Measurements from ENCODE around the gene KIAA0825. TPM values are rescaled to one million over a fixed set of nuclear protein-coding genes. Genes with fewer than 3 reads are reported as not detected.

Gene KIAA0825
- polyA plus RNA-seq, 2 donors: 0.29 to 0.38 TPM

- H3K36me3 ChIP-seq (ENCODE audit: control insufficient read depth in 2 of 2, insufficient read depth in 2 of 2, low read length in 1 of 2): no peaks in the 10 kb centered on the region
- no peaks in the 10 kb centered on the region for H3K27me3 ChIP-seq (ENCODE audit: control insufficient read depth in 1 of 2, insufficient read depth in 2 of 2, low read length in 2 of 2)
- 85 to 87% methylated on average over 4 of the region's 4 CpGs for WGBS, 2 donors
- H3K4me3 ChIP-seq (ENCODE audit: low read depth in 1 of 2, low read length in 2 of 2): no peak overlapping the region
- H3K27ac ChIP-seq (ENCODE audit: low read depth in 2 of 2, low read length in 1 of 2): no peak overlapping the region
- no peaks in the 10 kb centered on the region for H3K4me1 ChIP-seq (ENCODE audit: control insufficient read depth in 2 of 2, insufficient read depth in 2 of 2, low read length in 1 of 2)
- no peaks in the 10 kb centered on the region for H3K9me3 ChIP-seq (ENCODE audit: control insufficient read depth in 2 of 2, insufficient read depth in 1 of 2, low read depth in 1 of 2, low read length in 1 of 2)
These were observed 72.4 kb downstream of the KIAA0825 start for GRCh38 chr5:94545870-94546625.

GRCh38 chr5:94544875-94545547 is 73.4 kb downstream of the KIAA0825 start:
- Histone ChIP-seq H3K4me1 (ENCODE audit: control insufficient read depth in 2 of 2, insufficient read depth in 2 of 2, low read length in 1 of 2) (no peaks in the 10 kb centered on the region), H3K36me3 (ENCODE audit: control insufficient read depth in 2 of 2, insufficient read depth in 2 of 2, low read length in 1 of 2) (no peaks in the 10 kb centered on the region), H3K27ac (ENCODE audit: low read depth in 2 of 2, low read length in 1 of 2) (no peak overlapping the region), H3K4me3 (ENCODE audit: low read depth in 1 of 2, low read length in 2 of 2) (no peak overlapping the region), H3K9me3 (ENCODE audit: control insufficient read depth in 2 of 2, insufficient read depth in 1 of 2, low read depth in 1 of 2, low read length in 1 of 2) (no peaks in the 10 kb centered on the region), H3K27me3 (ENCODE audit: control insufficient read depth in 1 of 2, insufficient read depth in 2 of 2, low read length in 2 of 2) (no peaks in the 10 kb centered on the region)
- 89 to 90% methylated on average over 7 of the region's 7 CpGs for WGBS, 2 donors

GRCh38 chr5:94544031-94544650 is 74.3 kb downstream of the KIAA0825 start:
- no peaks in the 10 kb centered on the region for H3K4me1 ChIP-seq (ENCODE audit: control insufficient read depth in 2 of 2, insufficient read depth in 2 of 2, low read length in 1 of 2)
- 87 to 93% methylated on average over 1 of the region's 1 CpG for WGBS, 2 donors
- no peak overlapping the region for H3K4me3 ChIP-seq (ENCODE audit: low read depth in 1 of 2, low read length in 2 of 2)
- no peaks in the 10 kb centered on the region for H3K36me3 ChIP-seq (ENCODE audit: control insufficient read depth in 2 of 2, insufficient read depth in 2 of 2, low read length in 1 of 2)
- no peaks in the 10 kb centered on the region for H3K9me3 ChIP-seq (ENCODE audit: control insufficient read depth in 2 of 2, insufficient read depth in 1 of 2, low read depth in 1 of 2, low read length in 1 of 2)
- H3K27ac ChIP-seq (ENCODE audit: low read depth in 2 of 2, low read length in 1 of 2): no peak overlapping the region
- no peaks in the 10 kb centered on the region for H3K27me3 ChIP-seq (ENCODE audit: control insufficient read depth in 1 of 2, insufficient read depth in 2 of 2, low read length in 2 of 2)

GRCh38 chr5:94540856-94541494 is 77.4 kb downstream of the KIAA0825 start:
- Histone ChIP-seq H3K36me3 (ENCODE audit: control insufficient read depth in 2 of 2, insufficient read depth in 2 of 2, low read length in 1 of 2) (no peaks in the 10 kb centered on the region), H3K9me3 (ENCODE audit: control insufficient read depth in 2 of 2, insufficient read depth in 1 of 2, low read depth in 1 of 2, low read length in 1 of 2) (no peaks in the 10 kb centered on the region), H3K4me1 (ENCODE audit: control insufficient read depth in 2 of 2, insufficient read depth in 2 of 2, low read length in 1 of 2) (no peaks in the 10 kb centered on the region), H3K4me3 (ENCODE audit: low read depth in 1 of 2, low read length in 2 of 2) (no peak overlapping the region), H3K27me3 (ENCODE audit: control insufficient read depth in 1 of 2, insufficient read depth in 2 of 2, low read length in 2 of 2) (no peaks in the 10 kb centered on the region), H3K27ac (ENCODE audit: low read depth in 2 of 2, low read length in 1 of 2) (no peak overlapping the region)
- 93 to 96% methylated on average over 6 of the region's 6 CpGs for WGBS, 2 donors

- Histone ChIP-seq H3K36me3 (ENCODE audit: control insufficient read depth in 2 of 2, insufficient read depth in 2 of 2, low read length in 1 of 2) (no peaks in the 10 kb centered on the region), H3K4me1 (ENCODE audit: control insufficient read depth in 2 of 2, insufficient read depth in 2 of 2, low read length in 1 of 2) (no peaks in the 10 kb centered on the region), H3K9me3 (ENCODE audit: control insufficient read depth in 2 of 2, insufficient read depth in 1 of 2, low read depth in 1 of 2, low read length in 1 of 2) (peaks cover 0 to 2% of the 10 kb centered on the region in 2 donors), H3K27me3 (ENCODE audit: control insufficient read depth in 1 of 2, insufficient read depth in 2 of 2, low read length in 2 of 2) (no peaks in the 10 kb centered on the region), H3K4me3 (ENCODE audit: low read depth in 1 of 2, low read length in 2 of 2) (no peak overlapping the region), H3K27ac (ENCODE audit: low read depth in 2 of 2, low read length in 1 of 2) (no peak overlapping the region)
- 85 to 89% methylated on average over 3 of the region's 3 CpGs for WGBS, 2 donors
These were observed 80.1 kb downstream of the KIAA0825 start for GRCh38 chr5:94538260-94538659.

GRCh38 chr5:94526706-94527105 is 91.7 kb downstream of the KIAA0825 start:
- H3K27ac ChIP-seq (ENCODE audit: low read depth in 2 of 2, low read length in 1 of 2): no peak overlapping the region
- H3K36me3 ChIP-seq (ENCODE audit: control insufficient read depth in 2 of 2, insufficient read depth in 2 of 2, low read length in 1 of 2): no peaks in the 10 kb centered on the region
- 82 to 84% methylated on average over 2 of the region's 2 CpGs for WGBS, 2 donors
- H3K27me3 ChIP-seq (ENCODE audit: control insufficient read depth in 1 of 2, insufficient read depth in 2 of 2, low read length in 2 of 2): no peaks in the 10 kb centered on the region
- H3K9me3 ChIP-seq (ENCODE audit: control insufficient read depth in 2 of 2, insufficient read depth in 1 of 2, low read depth in 1 of 2, low read length in 1 of 2): no peaks in the 10 kb centered on the region
- H3K4me1 ChIP-seq (ENCODE audit: control insufficient read depth in 2 of 2, insufficient read depth in 2 of 2, low read length in 1 of 2): no peaks in the 10 kb centered on the region
- no peak overlapping the region for H3K4me3 ChIP-seq (ENCODE audit: low read depth in 1 of 2, low read length in 2 of 2)

- Histone ChIP-seq H3K27ac (ENCODE audit: low read depth in 2 of 2, low read length in 1 of 2) (no peak overlapping the region), H3K4me1 (ENCODE audit: control insufficient read depth in 2 of 2, insufficient read depth in 2 of 2, low read length in 1 of 2) (no peaks in the 10 kb centered on the region), H3K4me3 (ENCODE audit: low read depth in 1 of 2, low read length in 2 of 2) (no peak overlapping the region), H3K36me3 (ENCODE audit: control insufficient read depth in 2 of 2, insufficient read depth in 2 of 2, low read length in 1 of 2) (no peaks in the 10 kb centered on the region), H3K27me3 (ENCODE audit: control insufficient read depth in 1 of 2, insufficient read depth in 2 of 2, low read length in 2 of 2) (no peaks in the 10 kb centered on the region), H3K9me3 (ENCODE audit: control insufficient read depth in 2 of 2, insufficient read depth in 1 of 2, low read depth in 1 of 2, low read length in 1 of 2) (no peaks in the 10 kb centered on the region)
- 64 to 68% methylated on average over 4 of the region's 4 CpGs for WGBS, 2 donors
These were observed 93.3 kb downstream of the KIAA0825 start for GRCh38 chr5:94524841-94525697.

- Histone ChIP-seq H3K36me3 (ENCODE audit: control insufficient read depth in 2 of 2, insufficient read depth in 2 of 2, low read length in 1 of 2) (no peaks in the 10 kb centered on the region), H3K27ac (ENCODE audit: low read depth in 2 of 2, low read length in 1 of 2) (no peak overlapping the region), H3K27me3 (ENCODE audit: control insufficient read depth in 1 of 2, insufficient read depth in 2 of 2, low read length in 2 of 2) (no peaks in the 10 kb centered on the region), H3K4me1 (ENCODE audit: control insufficient read depth in 2 of 2, insufficient read depth in 2 of 2, low read length in 1 of 2) (no peaks in the 10 kb centered on the region), H3K4me3 (ENCODE audit: low read depth in 1 of 2, low read length in 2 of 2) (no peak overlapping the region), H3K9me3 (ENCODE audit: control insufficient read depth in 2 of 2, insufficient read depth in 1 of 2, low read depth in 1 of 2, low read length in 1 of 2) (no peaks in the 10 kb centered on the region)
These were observed 95.4 kb downstream of the KIAA0825 start for GRCh38 chr5:94523018-94523417.

- Histone ChIP-seq H3K27ac (ENCODE audit: low read depth in 2 of 2, low read length in 1 of 2) (no peak overlapping the region), H3K36me3 (ENCODE audit: control insufficient read depth in 2 of 2, insufficient read depth in 2 of 2, low read length in 1 of 2) (no peaks in the 10 kb centered on the region), H3K9me3 (ENCODE audit: control insufficient read depth in 2 of 2, insufficient read depth in 1 of 2, low read depth in 1 of 2, low read length in 1 of 2) (no peaks in the 10 kb centered on the region), H3K4me3 (ENCODE audit: low read depth in 1 of 2, low read length in 2 of 2) (no peak overlapping the region), H3K4me1 (ENCODE audit: control insufficient read depth in 2 of 2, insufficient read depth in 2 of 2, low read length in 1 of 2) (no peaks in the 10 kb centered on the region), H3K27me3 (ENCODE audit: control insufficient read depth in 1 of 2, insufficient read depth in 2 of 2, low read length in 2 of 2) (no peaks in the 10 kb centered on the region)
- 73 to 84% methylated on average over 1 of the region's 1 CpG for WGBS, 2 donors
These were observed 96.3 kb downstream of the KIAA0825 start for GRCh38 chr5:94522117-94522516.

Measured in esophagus (tissue), 2 donors.